Esophagus muscularis mucosa (tissue), 3 donors: Measurements from ENCODE around the gene TTC3.
"Not testable (repeated sequence)": the region's sequence is repeated elsewhere in the genome, so short reads cannot be mapped to it uniquely, and the experiment has no call there.

Source experiments
- CTCF ChIP-seq, 3 experiments: fragments of 200-600 bp in 2 of 3; fragments of 450-650 bp in 1 of 3; sonication (generic) in 2 of 3; IDR thresholded peaks; one replicate each; pipeline ENCODE4 v1.5.1; 2017 to 2019; ENCODE audit warnings: antibody characterized with exemption in 3 of 3, mild to moderate bottlenecking in 2 of 3, moderate library complexity in 1 of 3
- POLR2A ChIP-seq: fragments of 450-650 bp; IDR thresholded peaks from one replicate; pipeline ENCODE4 v1.6.1; 2017; ENCODE audit warnings: antibody characterized with exemption, moderate library complexity, mild to moderate bottlenecking, low read depth
- POLR2AphosphoS5 ChIP-seq, 2 donors: sonication (generic); formaldehyde crosslinking; IDR thresholded peaks; one replicate each; pipeline ENCODE4 v1.6.1; 2017; ENCODE audit warnings: antibody characterized with exemption in 2 of 2

- TF ChIP-seq CTCF (IDR thresholded peaks at IDR 0.05); POLR2A; POLR2AphosphoS5 (IDR thresholded peaks at IDR 0.05): not testable (repeated sequence)
Observed at GRCh38 chr21:37114301-37114700, 41.2 kb downstream of the TTC3 start.
